ENCODE measurements around the gene GAL3ST3.

DNA sequence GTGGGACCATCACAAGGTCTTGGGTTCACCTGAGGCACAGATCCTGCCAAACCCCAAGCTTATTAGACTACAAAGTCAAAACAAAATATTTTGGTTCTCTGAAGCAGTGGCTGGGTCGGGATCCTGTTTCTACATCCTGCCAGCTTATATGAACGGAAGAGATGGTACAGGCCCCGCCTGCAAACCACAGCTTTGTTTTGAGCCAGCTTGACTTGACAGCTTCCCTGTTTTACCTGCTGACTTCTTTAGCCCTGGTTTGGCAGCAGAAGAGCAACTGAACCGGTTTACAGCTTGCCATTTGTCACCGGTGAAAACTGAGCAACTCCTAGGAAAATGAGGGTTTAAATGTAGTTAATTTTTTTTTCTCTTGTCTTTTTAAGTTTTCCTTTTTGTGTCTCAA is 32.5 kb upstream of the GAL3ST3 start:
- TF ChIP-seq, protein P1, sequence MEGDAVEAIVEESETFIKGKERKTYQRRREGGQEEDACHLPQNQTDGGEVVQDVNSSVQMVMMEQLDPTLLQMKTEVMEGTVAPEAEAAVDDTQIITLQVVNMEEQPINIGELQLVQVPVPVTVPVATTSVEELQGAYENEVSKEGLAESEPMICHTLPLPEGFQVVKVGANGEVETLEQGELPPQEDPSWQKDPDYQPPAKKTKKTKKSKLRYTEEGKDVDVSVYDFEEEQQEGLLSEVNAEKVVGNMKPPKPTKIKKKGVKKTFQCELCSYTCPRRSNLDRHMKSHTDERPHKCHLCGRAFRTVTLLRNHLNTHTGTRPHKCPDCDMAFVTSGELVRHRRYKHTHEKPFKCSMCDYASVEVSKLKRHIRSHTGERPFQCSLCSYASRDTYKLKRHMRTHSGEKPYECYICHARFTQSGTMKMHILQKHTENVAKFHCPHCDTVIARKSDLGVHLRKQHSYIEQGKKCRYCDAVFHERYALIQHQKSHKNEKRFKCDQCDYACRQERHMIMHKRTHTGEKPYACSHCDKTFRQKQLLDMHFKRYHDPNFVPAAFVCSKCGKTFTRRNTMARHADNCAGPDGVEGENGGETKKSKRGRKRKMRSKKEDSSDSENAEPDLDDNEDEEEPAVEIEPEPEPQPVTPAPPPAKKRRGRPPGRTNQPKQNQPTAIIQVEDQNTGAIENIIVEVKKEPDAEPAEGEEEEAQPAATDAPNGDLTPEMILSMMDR (IDR thresholded peaks at IDR 0.05), result no peak
- TF ChIP-seq POLR2A (IDR thresholded peaks at IDR 0.05), result no peak

Measured in thyroid gland (tissue), 4 donors.